ENCODE results near the gene MIGA2.
"Not testable (repeated sequence)": the region's sequence is repeated elsewhere in the genome, so short reads cannot be mapped to it uniquely, and the experiment has no call there.

The MIGA2 gene

DNA sequence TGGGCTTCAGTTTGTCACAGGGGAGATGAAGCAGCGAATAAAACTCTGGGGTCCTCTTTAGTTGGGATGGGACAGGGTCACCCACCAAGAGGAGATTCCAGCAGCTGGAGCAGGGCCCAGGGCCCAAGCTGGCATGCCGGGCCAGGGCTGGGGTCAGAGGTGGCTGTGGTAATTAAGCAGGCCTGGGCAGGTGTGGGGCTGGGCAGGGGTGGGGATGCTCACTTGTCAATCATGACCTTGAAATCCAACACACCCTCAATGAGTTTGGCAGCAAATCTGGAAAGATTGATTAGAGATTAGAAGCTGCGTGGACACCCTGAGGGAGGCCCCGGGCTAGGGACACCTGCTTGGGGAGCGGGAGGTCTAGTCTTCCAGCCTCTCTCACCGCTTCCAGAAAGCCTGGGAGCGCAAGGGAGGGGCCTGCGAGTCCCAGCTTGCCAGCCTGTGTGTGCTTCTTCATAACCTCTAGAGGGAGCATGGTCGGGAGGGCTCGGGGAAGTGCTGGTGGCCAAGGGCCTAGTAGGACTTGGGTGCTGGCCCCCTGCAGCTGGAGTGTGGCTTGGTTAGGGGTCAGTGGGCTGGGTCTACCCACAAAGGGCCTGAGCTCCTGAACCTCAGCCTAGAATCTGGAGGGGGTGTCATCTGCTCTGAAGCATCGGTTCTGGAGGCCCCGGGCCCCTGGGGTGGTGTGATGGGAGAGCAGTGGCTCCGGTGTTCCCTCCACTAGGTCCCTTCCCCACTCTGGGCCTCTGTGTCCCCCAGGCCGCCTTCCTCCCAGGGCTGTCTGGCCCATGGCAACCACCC lies 66.6 kb downstream of the MIGA2 start:
- peak; percentile 20 for DNase-seq

GRCh38 chr9:129103595-129103965 lies 67.2 kb downstream of the MIGA2 start:
- DNase-seq: no peak

DNA sequence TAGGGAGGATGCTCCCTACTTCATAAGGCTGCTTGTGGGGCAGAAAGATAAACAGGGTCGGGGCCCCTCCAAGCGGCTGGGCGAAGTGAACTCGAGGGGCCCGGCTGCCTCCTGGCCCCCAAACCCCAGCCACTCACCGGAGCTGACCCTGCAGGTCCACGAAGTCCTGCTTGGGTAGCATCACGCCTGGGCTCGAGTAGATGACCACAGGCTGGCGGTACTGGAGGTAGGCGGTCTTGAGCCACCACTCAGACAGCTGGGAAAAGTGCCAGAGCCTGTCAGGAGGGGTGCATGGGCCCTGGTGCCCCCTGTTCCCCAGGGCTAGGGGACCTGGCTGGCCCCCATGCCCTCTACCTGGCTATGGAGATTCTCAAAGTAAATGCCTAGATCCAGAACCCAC lies 67.6 kb downstream of the MIGA2 start:
- no peak for DNase-seq

DNA sequence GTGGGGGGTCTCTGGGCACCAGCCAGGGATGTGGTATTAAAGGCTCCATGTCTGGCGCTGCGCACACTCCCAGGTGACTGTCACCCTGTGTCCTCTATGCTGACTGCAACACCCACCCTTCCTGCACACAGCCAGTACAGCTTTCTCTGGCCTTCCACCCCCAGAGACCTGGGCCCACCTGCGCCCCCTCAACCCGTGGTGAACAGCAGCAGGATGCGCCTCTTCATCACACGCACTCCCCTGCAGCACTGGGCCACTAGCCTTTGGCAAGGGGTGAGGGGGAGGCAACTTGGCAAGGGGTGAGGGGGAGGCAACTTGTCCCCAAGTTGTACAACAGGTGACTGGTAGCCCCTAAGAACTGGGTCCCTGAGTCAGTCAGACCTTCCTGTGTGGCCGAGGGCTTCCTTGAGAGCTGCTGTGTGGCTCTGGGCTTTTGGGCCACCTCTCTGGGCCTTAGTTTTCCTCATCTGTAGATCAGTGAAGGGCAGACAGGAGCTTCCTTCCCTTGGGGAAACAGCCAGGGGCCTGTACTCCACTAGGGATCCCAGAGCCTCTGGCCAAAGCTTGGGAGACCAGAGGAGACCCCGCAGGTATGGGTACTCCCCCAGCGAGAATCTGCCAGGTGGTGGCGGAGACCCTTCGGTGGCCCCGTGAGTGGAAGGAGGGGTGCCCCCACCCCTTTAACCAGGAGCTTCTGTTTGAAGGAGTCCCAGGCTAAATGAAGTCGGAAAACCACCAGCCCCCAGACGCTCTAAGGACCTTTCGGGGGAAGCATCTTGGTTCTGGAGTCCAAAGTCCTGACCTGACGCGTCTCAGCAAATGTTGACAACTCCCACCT lies 69.7 kb downstream of the MIGA2 start:
- DNase-seq: no peak

DNA sequence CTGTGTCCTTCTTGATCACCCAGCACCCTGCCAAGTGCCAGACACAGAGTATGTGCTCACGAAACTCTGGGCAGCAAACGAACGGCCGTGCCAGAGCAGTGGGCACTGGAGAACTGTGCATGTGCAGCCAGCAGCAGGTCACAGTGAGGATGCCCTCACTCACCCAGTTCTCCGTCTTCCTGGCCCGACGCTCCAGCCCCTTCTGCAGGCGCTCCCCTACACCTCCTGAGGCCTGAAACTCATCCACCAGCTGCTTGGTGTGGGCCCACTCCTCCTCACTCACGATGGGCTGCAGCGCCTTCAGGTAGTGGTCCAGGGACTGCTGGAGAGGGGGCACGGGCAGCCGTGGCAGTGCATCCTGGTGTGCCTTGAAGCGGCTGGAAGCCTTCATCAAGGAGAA lies 71.2 kb downstream of the MIGA2 start:
- DNase-seq: no peak

- DNase-seq: no peak
These were observed 71.8 kb downstream of the MIGA2 start for GRCh38 chr9:129108083-129108804.

- no peak for DNase-seq
These were observed 72.5 kb downstream of the MIGA2 start for GRCh38 chr9:129108805-129109536.

DNA sequence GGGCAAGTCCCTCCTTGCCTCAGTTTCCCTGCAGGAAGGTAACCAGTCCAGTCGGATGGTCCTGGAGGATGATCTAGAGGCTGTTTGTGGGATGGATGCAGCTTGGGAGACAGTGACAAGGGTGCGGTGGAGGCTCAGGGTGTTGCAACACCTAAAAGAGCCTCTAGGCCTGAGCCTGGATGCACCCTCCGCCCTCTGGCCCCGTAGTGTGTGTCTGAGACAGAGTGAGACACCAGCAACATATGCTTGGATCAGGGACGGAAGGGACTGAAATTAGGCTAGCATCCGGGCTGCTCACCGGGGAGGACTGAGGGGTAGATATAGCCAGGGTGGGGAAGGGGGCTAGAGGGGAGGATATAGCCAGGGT lies 73.1 kb downstream of the MIGA2 start:
- no peak for DNase-seq

DNA sequence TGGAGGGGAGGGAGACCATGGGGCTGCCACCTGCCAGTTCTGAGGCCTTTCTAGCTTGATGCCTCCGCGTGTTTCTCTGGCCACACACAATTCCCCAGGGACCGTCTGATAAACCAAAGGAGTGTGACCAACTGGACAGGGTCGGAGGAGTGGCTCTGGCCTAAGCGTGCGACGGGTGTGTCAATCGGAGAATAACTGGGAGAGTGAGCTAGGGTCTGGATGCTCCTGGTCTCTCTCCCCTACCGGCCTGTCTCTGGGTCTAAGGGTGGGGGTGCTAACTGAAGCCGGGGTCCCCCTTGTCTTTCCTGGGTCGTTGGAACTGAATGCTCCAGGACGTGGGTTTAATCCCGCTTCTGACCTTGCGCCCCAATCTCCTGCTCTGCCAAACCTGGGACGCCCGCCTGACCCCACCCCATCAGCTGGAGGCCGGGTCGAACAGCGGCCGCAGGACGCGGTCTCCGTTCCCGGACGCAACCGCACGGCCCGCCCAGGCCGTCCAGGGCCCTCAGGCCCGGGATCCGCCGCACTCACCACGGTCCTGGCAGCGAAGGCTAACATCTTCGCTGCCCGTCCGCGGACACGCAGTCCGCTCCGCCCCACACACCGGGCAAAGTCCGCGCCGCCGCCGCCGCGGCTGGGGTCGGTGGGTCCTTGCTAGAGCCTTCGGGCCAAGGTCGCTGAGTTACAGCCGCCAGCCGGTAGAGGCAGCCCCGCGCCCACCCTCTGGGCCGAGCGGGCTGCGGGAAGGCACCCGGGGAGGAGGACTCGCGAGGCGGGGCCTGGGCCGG lies 73.7 kb downstream of the MIGA2 start:
- no peak for DNase-seq

DNA sequence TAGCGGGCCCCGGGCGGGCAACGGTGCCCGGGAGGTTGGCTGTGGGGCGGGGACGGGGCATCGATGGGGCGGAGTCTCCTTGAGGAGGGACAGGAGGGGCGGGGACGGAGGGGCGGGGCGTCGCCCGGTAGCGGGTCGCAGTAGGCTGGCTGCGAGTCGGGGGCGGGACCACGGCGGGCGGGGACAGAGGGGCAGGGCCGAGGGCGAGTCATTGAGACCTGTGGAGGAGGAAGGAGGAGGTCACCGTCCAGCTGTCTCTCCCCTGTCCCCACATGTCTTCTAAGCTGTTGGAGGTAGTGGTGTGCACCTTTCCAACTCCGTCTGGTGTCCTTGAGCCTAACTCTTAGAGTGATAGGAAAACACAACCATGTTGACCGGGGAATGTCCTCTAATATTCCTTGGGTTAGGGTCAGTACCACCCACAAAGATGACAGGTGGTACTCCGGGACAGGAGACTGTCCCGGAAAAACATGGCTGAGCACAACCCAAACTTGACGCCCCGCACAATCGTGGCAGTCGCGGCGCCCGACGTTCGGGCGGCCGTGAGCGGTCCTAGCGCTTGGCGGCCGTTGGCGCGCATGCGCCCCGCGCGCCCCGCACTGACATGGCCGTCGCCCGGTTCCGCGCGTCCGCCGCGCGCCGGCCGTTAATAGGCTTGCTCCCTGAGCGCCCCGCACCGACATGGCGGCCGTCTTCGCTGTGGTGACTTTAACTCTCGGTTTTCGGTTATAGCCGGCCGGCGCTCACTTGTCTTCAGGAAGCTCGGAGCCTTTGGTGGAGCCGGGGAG lies 74.5 kb downstream of the MIGA2 start, which contains the start of the genes CRAT and PTPA:
Gene CRAT (minus strand): TSS at position 54 of the 788 bp plus-strand sequence. CDS start 284 bp downstream, outside the sequence.
Gene PTPA (plus strand): TSS at position 676 of the 788 bp plus-strand sequence. CDS start 186 bp downstream, outside the sequence.
- peak; percentile 97 for DNase-seq

GRCh38 chr9:129111528-129112151 lies 75.2 kb downstream of the MIGA2 start:
- DNase-seq: peak; percentile 44

DNA sequence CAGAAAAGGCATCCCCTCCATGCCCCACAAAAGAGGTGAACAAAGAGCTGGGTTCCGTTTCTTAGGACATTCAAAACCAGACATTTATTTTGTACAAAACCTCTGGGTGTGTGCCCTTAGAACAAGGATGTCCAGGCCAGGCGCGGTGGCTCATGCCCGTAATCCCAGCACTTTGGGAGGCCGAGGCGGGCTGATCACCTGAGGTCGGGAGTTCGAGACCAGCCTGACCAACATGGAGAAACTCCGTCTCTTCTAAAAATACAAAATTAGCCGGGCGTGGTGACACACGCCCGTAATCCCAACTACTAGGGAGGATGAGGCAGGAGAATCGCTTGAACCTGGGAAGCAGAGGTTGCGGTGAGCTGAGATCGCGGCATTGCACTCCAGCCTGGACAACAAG lies 76.1 kb downstream of the MIGA2 start:
- DNase-seq: not testable (repeated sequence)

- no peak for DNase-seq
These were observed 77.3 kb downstream of the MIGA2 start for GRCh38 chr9:129113645-129114304.

- DNase-seq: no peak
These were observed 82.4 kb downstream of the MIGA2 start for GRCh38 chr9:129118799-129119198.

- DNase-seq: no peak
These were observed 85.1 kb downstream of the MIGA2 start for GRCh38 chr9:129121483-129121882.

Data from stimulated activated CD4-positive, alpha-beta T cell treated with anti-CD3 and anti-CD28 coated beads, Interleukin-4, amount 100 ng/mL, for 1 hour (primary cell).